HG03439 (cell line): ENCODE results near the gene SORL1.
A peak's percentile ranks its signal among the peaks of the same experiment; 100 is the strongest.

ENCODE experiments used
- ATAC-seq: cut with Tn5 transposase; IDR thresholded peaks from one replicate; pipeline ENCODE4 v1.9.1; 2021; ENCODE audit warnings: mild to moderate bottlenecking, moderate library complexity; ENCODE audit not compliant: unreplicated experiment

Gene SORL1

DNA sequence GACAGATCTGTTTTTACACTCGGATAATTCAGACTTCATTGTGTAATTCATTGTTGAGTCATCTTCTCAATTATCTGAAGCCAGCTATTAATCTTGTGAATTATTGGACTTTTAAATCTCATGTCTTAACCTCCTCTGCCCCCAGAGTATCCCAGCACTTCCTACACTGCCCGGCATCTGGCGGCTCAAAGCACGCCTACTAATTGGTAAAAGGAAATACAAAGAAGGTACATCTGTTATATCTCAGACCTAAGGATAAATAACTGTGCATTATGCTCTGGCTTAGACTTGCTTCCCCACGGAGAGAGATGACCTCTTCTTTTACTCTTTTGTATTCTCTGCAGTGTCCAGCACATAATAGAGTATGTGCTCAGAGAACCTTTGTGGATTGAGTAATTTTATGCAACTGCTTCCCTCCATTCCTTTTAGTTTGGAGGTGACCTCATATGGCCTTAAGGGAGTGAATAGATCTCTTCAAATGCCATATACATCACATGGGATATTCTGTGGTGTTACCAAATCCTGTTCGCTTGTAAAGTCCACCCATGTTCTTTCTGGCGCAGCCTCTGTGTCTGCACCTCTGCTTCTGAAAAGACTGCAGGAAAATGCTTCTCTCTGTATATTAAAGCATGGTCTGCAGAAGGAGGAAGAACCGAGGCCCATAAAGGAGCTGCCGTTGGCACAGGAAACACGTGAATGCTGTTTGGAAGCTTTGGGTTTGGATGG lies 126.3 kb downstream of the SORL1 start:
- ATAC-seq = no peak

DNA sequence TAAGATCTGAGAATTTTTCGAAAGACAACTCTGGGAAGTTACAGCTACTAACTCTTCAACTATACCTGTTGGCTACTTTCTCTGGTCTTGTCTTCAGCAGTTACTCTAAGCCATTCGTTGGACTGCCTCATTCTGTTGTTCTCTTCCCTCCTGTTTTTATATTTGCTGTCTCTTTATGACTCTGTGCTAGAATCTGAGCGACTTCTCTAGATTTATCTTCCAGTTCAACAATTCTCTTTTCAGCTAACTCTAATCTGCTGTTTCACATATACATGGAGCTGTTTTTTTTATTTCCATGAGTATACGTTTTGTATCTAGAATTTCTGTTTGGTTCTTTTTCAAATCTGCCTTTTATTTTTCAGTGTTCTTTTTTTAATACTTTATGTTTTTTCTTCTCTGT lies 128.0 kb downstream of the SORL1 start:
- no peak for ATAC-seq

DNA sequence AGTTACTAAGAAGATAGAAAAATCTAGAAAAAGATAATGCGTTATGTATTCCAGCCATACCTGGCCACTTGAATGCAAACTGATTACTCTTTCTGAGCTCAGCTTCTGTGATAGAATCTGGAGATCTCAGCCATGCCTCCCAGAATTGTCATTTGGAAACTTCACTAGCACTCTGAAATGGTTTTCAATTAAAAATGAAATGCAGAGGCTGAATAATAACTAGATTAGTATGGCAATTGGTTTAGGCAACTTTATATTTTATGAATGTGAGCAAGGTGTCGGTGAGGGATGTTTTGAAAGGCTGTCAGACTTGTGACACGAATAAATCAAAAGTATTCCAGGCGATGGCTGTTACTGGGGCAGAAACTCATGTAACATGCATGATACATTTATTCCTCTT lies 129.5 kb downstream of the SORL1 start:
- no peak for ATAC-seq

DNA sequence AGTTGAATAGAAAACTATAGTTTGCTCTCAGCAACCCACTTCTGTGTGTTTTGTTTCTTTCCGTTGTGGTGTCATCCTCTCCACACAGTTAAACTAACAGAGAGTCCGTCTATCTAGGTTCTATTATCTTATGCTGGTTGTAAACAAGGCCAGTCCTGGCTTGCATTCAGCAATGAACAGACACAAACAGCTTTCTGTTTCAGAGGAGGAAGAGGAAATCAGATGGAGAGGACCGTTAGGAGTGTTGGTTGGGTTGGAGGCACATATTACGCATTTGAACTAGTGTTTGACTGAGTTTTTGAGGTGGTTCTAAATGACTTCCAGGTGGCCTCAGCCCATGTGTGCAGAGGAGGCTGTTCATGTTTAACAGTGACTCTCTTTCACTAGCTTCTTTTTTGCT lies 130.2 kb downstream of the SORL1 start:
- ATAC-seq = no peak

DNA sequence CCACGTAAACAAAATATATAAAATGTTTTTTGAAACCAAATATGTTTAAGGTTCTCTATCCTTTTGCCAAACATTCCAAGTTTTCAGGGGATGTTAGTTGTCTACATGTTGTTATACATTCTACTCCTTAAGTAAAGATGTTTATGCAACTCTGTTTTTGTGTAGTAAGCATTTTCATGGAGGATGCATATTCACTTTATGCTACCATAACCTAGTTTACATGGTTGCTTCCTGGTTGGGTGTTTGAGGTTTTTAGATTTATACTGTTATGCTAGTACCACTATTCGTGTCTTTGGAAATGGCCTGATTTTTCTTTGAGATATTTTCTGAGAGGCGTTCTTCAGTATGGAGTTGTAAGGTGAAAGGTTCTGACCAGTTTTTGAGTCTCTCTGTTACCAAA lies 131.7 kb downstream of the SORL1 start:
- no peak for ATAC-seq

DNA sequence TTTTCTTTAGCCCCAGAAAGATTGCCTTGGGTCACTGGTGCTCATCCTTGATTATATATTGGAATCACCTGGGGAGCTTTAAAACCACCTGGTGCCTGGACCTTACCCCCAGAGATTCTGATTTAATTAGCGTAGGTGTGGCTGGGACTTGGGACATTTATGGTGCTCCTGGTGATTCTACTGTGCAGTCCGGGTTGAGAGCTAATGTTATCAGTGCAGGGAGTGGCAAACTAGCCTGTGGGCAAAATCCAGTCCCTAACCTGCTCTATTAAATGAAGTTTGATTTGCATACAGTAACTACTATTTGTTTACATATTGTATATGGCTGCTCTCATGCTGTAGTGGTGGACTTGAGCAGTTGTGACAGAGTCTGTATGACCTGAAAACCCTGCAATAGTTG lies 134.6 kb downstream of the SORL1 start:
- no peak for ATAC-seq

DNA sequence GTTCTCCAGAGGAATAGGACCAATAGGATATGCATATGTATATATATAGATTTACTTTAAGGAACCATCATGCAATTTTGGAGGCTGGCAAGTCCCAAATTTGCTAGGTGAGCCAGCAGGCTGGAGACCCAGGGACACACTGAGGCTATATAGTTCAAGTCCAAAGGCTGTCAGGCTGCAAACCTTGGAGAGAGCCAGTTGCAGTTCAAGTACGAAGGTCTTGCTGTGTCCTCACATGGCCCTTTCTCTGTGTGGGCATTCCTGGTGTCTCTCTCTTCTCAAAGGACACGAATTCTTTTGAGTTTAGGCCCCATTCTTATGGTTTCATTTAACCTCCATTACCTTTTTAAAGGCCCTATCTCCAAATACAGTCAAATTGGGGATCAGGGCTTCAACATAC lies 135.1 kb downstream of the SORL1 start:
- ATAC-seq = no peak

DNA sequence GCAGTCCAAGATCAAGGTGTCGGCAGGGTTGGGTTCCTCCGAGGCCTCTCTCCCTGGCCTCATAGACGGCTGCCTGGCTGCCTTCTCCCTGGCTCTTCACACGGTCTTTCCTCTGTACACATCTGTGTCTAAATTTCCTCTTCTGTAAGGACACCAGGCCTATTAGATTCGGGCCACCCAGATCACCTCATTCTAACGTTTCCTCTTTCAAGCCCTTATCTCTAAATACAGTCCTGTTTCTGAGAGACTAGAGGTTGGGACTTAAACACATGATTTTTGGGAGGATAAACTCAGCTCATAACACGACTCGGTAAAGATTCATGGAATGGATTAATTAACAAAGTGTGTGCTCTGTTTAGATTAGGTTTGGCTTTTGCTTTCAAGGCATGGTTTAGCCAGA lies 136.6 kb downstream of the SORL1 start:
- ATAC-seq = no peak

DNA sequence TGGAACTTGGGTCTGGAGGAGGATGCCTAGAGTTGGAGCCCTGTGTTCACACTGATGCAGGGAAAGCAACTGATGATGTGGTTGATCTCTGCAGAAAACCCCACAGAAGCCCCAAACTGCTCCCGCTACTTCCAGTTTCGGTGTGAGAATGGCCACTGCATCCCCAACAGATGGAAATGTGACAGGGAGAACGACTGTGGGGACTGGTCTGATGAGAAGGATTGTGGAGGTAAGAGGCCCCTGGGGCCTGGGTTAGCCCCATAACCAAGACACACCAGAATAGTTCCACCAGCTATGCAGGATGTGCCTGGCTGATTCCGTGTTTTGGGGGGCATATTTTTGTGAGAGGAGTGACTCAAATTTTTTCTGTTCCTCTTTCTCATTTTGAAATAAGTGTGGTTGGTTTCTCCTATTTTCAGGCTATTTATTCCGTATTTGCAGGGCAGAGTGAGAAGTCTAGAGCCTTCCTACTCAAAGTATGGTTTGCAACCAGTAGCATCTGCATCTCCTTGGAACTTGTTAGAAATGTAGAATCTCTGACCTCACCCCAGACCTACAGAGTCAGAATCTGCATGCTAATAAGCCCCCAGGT lies 137.9 kb downstream of the SORL1 start:
- peak; percentile 63 for ATAC-seq

DNA sequence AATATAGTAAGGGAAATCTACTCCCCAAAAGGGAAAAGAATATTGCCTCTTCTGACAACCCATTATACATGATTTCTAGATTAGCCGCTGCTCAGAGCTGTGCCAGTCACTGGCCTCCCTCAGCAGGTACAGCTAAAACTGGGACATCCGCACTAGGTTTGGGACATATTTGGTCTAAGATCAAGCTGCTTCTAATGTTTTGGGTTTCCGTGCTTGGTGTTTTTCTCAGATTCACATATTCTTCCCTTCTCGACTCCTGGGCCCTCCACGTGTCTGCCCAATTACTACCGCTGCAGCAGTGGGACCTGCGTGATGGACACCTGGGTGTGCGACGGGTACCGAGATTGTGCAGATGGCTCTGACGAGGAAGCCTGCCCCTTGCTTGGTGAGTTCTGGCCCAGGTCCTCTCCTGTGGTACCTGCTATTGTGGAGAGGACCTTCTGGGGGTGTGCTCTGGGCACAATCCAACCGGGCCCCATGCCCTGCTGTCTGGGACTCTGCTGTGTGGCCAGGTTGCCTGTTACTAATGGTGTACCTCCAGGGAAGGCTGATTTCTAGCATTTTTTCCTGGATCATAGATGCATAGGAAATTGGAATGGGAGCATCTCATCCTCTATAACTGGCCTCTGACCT lies 138.8 kb downstream of the SORL1 start:
- ATAC-seq = peak; percentile 8

DNA sequence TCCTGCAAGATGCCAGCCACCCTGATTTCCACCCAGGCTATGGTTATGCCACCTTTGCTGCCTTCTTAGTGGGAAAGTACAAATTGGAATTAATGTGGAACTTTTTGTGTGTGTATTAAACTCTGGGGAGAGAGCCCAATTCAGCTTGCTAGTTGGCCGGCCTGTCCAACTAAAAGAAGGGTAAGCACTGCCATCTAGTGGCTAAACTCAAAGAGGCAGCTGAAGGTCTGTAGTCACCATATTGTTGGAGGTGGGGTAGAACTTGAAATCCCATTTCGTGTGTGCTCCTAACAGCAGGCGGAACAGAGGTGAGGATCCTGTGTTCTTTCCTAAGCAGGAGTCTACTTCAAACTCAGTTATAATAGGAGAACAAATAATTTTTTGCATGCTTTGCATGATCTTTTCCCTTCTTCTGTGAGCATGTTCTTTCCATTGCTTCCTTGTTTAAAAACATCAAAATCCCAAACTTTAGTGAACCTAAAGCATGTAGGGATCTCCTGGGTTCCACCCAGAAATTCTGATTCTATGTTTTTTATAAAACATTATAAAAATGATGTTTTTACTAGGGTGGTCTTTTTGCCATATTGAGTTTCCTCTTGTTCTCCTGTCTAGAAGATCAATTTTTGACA lies 139.4 kb downstream of the SORL1 start:
- peak; percentile 43 for ATAC-seq

DNA sequence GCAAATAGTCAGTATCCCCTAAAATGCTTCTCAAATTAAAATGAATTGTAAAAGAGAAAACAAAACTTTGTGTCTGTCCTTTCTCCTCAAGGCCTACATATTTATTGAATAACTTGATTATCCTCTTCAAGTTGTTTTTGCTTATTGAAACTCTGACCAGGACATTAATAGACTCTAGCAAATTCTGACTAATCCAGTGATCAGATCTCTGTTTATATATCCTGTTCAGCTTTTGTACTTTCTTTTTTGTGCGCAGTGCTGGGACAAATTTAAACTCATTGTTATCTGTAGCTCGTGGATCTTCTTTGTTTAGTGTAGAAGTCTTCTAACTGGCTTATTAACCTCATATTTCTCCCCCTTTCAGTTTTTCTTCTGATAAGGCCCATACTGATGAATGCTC lies 140.6 kb downstream of the SORL1 start:
- no peak for ATAC-seq

DNA sequence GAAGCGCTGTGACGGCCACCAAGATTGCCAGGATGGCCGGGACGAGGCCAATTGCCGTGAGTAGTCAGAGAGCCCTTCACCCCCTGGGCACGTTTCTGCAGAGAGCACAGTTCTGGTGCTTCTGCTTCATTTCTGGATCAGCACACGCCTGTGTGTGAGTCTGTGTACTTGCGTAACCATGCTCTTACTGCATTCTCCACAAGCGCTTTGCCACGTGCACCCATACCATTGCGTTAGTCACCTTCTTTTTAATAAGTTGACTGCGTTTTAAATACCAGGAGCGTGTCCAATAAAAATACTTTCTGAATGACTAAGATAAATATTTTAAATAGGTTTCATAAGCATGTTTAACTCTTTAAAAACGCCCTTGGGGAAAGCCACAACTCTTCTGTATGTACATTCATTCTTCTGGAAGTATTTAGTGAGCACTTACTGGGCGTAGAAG lies 143.6 kb downstream of the SORL1 start:
- ATAC-seq = no peak

DNA sequence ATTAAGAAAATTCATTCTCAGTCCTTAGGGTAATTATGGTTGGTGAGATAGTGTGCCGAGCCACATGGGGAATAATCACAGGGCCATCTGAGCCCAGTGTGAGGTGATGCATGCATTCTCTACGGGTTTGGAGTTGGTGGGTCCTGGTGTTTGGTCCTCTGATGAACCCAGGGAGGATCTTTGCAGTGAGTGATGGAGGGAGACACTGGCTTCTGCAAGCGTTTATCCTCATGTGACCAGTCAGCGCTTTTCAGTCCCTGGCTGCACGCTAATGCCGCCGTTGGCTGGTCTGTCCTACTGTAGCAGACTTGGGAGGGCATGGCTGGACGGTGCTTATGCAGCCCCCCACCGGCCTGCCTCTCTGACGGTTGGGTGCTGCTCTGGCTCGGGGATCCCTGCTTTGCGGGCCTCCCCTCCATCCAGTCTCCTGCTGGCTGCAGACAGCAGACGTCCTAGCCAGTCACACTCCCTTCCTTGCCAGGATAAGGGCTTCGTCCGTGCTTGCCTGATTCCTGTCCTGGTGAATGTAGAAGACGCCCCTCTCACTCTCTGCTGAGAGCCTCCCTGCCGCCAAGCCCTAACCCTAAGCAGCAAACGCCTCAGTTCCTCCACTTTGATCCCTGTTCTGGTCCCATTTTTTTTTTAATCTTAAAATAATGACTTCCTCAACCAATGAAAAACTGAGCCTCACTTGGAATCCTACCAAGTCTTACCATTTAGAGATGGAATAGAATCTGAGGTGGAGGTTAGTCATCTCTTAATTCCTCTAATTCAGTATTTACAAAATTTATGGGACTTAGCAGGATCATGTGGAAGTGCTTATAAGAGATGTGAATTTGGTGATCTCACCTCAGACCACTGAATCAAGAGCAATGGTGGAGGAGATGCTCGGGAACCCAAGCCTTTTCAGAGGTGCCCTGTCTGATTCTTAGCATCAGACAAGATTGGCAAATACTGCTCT lies 144.4 kb downstream of the SORL1 start:
- ATAC-seq = no peak

DNA sequence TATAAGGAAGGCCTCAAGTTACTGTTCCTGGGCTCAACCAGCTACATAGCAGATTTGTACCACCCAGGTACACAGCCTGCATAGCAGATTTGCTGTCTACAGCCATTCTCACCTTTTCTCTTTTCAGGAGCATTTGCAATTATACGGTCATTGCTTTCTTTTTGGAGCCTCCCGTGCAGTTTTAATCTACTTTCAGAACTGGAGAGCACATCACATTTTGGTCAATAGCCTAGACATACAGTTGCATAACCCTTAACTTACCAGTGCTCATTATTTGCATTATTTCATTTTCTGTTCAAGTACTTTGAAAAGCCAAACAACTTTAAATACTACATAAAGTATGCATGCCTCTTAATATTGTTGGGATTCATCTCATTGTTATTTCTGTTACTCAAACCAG lies 151.2 kb downstream of the SORL1 start:
- no peak for ATAC-seq

DNA sequence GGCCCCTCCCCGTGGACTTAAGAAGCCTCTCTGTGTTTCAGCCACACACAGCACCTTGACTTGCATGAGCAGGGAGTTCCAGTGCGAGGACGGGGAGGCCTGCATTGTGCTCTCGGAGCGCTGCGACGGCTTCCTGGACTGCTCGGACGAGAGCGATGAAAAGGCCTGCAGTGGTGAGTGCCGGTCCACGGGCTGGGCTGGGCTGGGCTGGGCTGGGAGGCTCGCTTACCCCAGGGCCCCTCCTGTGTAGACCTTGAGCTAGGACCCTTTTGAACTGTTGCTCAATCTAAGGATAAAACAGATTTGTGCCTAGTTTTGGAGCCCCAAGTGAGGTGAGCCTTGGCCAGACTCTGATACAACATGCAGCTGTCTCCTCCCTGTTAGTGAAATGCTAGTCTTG lies 152.0 kb downstream of the SORL1 start:
- ATAC-seq = no peak

DNA sequence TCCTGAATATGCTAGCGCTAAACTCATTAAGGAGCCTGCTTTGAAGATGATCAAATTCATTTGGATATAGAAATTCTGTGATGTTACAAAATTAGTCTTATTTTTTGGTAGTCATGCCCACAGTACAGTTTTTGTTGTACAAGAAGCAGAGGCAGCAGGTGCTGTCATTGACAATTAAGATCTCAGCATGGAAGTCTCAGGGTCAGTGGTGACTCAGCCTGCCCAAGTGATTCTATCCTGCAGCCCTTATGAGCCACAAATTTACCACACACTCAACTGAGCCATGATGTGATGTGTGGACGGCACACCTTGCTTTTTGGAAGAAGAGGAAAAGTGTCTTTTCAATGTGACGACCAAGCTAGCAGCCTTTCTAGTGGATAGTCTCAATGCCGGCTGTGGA lies 154.2 kb downstream of the SORL1 start:
- no peak for ATAC-seq

DNA sequence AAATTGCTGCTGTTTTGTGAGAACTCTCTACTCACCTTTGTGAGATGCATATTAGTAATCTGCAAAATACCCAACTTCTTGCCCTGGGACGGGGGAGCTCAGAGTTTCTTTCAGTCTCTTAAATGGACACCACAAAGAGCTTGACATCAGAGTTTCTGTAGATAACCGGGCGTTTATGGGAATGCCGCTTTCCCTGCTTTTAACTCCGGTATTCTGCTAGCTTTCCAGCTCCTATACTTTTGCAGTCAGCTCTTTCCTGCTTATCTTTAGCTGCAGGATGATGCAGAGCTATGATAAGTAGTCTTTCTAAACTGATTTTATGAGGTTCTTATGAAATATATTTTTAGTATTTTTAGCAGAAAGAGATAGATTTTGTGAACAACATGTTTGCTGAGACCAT lies 155.2 kb downstream of the SORL1 start:
- ATAC-seq = no peak

DNA sequence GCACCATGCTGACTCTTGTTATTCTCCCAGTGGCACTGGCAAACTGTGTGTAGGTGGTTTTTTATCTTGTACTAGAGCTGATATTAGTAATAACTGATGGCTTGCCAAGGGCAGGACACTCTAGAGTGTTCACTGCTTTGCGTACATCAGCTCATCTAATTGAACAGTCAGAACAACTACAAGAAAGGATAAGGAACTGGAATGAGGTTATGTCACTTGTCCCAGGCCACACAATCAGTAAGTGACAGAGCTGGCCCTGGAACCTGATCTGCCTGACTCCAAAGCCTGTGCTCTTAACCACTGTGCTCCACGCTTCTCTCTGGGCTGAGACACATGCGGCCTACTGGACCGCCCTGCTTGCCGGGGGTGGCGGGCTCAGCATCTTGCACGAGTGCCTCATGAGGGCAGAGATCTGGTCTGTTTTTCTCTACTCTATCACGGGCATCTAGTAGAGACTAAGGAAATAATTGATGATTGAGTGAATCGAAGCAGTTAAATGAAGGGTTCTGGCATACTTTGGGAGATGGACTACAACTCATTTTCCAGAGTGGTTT lies 156.5 kb downstream of the SORL1 start:
- ATAC-seq = no peak

DNA sequence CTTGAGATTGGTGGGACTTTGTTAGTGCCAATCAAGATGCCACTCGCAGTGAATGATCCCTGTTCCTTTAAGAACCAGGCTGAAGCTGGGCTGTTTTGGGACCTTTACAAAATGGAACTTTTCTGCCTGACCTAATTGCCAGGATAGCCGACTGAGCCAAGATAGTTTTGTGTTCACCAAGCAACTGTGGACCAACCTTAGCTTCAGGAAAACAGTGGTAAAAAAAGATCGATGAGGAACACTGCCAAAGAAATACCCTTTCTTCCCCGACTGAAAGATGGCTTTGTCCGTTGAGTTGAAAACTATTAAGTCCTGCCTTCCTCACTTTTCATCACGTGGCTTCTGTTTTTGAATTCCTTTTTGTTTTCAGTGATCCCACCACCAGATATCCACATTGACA lies 158.6 kb downstream of the SORL1 start:
- ATAC-seq = no peak

DNA sequence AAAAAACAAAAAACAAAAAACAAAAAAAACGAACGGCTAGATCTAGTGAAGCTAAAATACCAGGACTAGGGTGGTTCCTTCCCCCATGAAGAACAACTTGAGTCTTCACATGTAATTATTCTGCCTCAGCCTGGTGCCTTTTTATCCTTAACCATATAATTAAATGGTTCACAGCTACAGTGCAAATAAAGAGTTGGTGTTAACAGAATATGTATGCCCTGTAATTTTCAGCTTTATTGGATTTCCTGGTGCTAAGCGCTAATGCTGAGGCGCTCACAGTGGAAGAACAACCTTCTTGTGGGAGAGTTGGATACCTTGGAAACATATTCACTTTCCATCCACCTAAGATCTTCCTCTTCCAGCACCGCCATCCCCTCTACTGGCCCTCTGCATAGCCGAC lies 159.1 kb downstream of the SORL1 start:
- no peak for ATAC-seq
